Activated effector memory CD4-positive, alpha-beta T cell treated with Interleukin-2 at 50 U/mL for 16 hours (primary cell): ENCODE measurements around the gene C1orf21.

Experiments used
- DNase-seq: peaks from one replicate; pipeline ENCODE4 v3.0.0-alpha.2; 2020

Gene C1orf21

DNA sequence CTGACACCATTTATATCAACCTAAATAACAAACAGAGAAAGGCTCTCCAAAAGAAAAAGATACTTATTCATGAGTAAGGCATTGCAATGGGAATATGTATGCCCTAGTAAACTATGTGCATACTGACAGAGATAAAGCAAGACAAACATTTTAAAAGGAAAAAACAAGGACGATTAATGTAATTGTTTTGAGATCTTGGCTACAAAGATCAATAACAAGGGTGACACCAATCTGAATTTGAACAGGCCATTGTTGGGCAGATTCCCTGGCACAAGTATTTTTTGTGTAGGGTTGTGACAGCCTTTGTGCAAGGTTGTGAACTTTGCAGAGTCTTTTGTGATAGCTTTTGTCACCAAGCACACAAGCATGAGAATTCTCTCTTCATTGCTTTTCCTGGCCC is 282.6 kb downstream of the C1orf21 start:
- DNase-seq = no peak

DNA sequence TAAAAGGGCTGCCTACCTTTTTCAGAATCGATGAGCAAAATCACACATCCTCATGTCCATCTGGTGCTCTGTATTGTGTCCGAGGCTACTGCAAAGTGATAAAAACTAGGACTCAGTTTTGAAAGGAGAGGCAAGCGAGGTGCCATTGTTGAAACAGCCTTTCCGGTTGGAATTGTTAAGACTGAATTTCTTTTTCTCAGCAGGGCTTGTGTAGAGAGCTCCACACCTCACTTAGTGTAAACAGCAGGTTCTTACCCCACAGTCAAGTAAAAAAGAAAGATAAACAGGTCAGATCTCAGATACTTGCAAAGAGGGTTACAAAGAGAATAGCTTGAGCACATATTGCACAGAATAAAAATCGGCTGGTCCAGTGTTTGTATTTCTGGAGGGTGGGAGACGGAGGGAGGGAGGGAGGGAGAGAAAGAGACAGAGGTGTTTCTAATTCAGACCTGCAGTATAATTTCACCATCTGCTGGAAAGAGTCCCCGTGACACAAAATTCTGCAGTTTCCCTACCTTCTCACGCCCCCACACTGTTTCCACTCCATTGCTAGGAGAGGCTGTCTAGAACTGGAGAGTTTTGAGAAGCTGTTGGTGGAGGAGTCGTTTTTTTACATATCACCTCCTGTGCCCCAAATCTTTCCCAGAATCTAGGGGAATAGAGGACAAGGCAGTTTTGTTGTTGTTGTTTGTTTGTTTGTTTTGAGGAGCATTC is 285.3 kb downstream of the C1orf21 start:
- DNase-seq = no peak

DNA sequence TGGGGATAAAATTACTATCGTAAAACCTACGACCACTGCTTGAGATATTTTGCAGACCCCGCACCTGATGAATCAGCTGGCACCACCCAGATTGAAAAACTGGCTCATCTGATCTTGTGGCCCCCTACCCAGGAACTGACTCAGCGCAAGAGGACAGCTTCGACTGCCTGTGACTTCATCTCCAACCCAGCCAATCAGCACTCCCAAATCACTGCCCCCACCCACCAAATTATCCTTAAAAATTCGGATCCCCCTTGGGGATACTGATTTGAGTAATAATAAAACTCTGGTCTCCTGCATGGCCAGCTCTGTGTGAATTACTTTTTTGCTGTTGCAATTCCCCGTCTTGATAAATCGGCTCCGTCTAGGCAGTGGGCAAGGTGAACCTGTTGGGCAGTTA is 286.5 kb downstream of the C1orf21 start:
- no peak for DNase-seq

DNA sequence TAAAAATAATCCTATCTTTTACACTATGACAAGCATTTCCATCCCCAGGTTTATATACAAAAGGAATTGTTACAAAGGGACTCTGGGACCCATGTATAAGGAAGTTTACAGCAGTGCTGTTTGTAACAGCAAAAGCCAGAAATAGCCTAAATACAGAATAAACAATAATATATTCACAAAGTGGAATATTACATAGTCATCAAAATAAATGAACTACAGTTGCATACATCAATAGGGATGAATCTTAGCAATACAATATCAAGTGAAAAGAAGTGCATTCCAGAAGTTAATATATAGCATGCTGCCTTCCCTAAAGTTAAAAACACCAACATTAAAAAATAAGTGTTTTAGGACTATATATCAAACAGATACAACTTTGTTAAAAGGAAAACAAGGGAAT is 290.5 kb downstream of the C1orf21 start:
- DNase-seq = no peak
